AG09309 (cell line): ENCODE results near the gene ERBB4.

Experiments
- DNase-seq: peaks from one replicate; pipeline ENCODE4 v3.0.0-alpha.2; 2010; ENCODE audit warnings: low read depth
- H3K4me3 ChIP-seq: 2 replicates; pipeline ENCODE4 v1.5.1; 2011; ENCODE audit warnings: mild to moderate bottlenecking, low read depth, low read length, moderate library complexity; ENCODE audit not compliant: control insufficient read depth
- CTCF ChIP-seq: IDR thresholded peaks from 2 replicates; pipeline ENCODE4 v1.5.1; 2011; ENCODE audit warnings: mild to moderate bottlenecking, low read depth, low read length, inconsistent platforms; ENCODE audit not compliant: insufficient read depth, control insufficient read depth; ENCODE audit errors: missing control alignments

ERBB4 gene

GRCh38 chr2:211373203-211373602, 1165.4 kb downstream of the ERBB4 start:
- no peak overlapping the region for H3K4me3 ChIP-seq
- no peak for TF ChIP-seq CTCF
- no peak for DNase-seq

- no peak overlapping the region for H3K4me3 ChIP-seq
- no peak for TF ChIP-seq CTCF
- no peak for DNase-seq
Observed at GRCh38 chr2:211371465-211371864, 1167.1 kb downstream of the ERBB4 start.

- H3K4me3 ChIP-seq: no peak overlapping the region
- DNase-seq: no peak
- TF ChIP-seq CTCF: no peak
Observed at GRCh38 chr2:211368467-211368866, 1170.1 kb downstream of the ERBB4 start.

- no peak for DNase-seq
- TF ChIP-seq CTCF: no peak
- no peak overlapping the region for H3K4me3 ChIP-seq
Observed at GRCh38 chr2:211367711-211368110, 1170.9 kb downstream of the ERBB4 start.

- no peak for TF ChIP-seq CTCF
- DNase-seq: no peak
- H3K4me3 ChIP-seq: no peak overlapping the region
Observed at GRCh38 chr2:211367293-211367692, 1171.3 kb downstream of the ERBB4 start.

GRCh38 chr2:211364911-211365310, 1173.7 kb downstream of the ERBB4 start:
- TF ChIP-seq CTCF: no peak
- no peak for DNase-seq
- no peak overlapping the region for H3K4me3 ChIP-seq

GRCh38 chr2:211361383-211361782, 1177.2 kb downstream of the ERBB4 start:
- TF ChIP-seq CTCF: no peak
- H3K4me3 ChIP-seq: no peak overlapping the region
- DNase-seq: no peak
